ENCODE results near the gene REEP2. TPM values are rescaled to one million over a fixed set of nuclear protein-coding genes. Genes with fewer than 3 reads are reported as not detected.

The REEP2 gene
- total and polyA plus RNA-seq, 2 experiments from 2014 or later: 0.66 to 0.67 TPM

DNA sequence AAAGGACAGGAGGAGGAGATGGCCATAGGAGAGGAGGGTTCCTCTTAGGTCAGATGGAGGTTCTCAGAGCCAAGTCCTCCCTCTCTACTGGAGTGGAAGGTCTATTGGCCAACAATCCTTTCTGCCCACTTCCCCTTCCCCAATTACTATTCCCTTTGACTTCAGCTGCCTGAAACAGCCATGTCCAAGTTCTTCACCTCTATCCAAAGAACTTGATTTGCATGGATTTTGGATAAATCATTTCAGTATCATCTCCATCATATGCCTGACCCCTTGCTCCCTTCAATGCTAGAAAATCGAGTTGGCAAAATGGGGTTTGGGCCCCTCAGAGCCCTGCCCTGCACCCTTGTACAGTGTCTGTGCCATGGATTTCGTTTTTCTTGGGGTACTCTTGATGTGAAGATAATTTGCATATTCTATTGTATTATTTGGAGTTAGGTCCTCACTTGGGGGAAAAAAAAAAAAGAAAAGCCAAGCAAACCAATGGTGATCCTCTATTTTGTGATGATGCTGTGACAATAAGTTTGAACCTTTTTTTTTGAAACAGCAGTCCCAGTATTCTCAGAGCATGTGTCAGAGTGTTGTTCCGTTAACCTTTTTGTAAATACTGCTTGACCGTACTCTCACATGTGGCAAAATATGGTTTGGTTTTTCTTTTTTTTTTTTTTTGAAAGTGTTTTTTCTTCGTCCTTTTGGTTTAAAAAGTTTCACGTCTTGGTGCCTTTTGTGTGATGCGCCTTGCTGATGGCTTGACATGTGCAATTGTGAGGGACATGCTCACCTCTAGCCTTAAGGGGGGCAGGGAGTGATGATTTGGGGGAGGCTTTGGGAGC is 29.5 kb downstream of the REEP2 start:
- H4K20me1 ChIP-seq (ENCODE audit: insufficient read depth, poor library complexity, severe bottlenecking): peaks cover 25% of the 10 kb centered on the region
- no peaks in the 10 kb centered on the region for H3K9me2 ChIP-seq (replicated peaks; ENCODE audit: insufficient read depth)
- no peak overlapping the region for H3K4me3 ChIP-seq
- peak; percentile 50 for DNase-seq (ENCODE audit: low spot score)
- no peaks in the 10 kb centered on the region for H3K27me3 ChIP-seq
- no peak overlapping the region for H3K27ac ChIP-seq
- H2AFZ ChIP-seq: no peak overlapping the region
- no peaks in the 10 kb centered on the region for H3K9me3 ChIP-seq (ENCODE audit: low read depth)
- H3K4me2 ChIP-seq: peak overlapping the region; percentile 89
- no peaks in the 10 kb centered on the region for H3K79me2 ChIP-seq
- WGBS (ENCODE audit: low lambda C conversion rate, missing lambda C conversion rate): 87% methylated on average over 7 of the region's 7 CpGs
- peaks cover 2% of the 10 kb centered on the region for H3K4me1 ChIP-seq (ENCODE audit: insufficient read depth)
- no peak for TF ChIP-seq EZH2phosphoT487 (IDR thresholded peaks at IDR 0.05; ENCODE audit: low read depth, severe bottlenecking, unreplicated experiment)
- H3K36me3 ChIP-seq (replicated peaks; ENCODE audit: insufficient read depth, low read depth): no peaks in the 10 kb centered on the region

DNA sequence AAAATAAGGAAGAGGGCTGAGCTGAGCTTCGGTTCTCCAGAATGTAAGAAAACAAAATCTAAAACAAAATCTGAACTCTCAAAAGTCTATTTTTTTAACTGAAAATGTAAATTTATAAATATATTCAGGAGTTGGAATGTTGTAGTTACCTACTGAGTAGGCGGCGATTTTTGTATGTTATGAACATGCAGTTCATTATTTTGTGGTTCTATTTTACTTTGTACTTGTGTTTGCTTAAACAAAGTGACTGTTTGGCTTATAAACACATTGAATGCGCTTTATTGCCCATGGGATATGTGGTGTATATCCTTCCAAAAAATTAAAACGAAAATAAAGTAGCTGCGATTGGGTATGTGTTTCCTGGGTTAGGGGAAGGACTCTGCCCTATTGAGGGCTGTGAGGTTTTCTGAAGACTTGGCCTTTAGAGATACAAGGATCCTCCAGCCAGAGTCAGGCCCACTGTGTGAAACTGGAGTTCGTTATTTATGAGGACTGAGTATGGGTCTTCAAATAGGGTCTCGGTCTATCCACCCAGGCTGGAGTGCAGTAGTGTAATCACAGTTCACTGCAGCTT is 30.2 kb downstream of the REEP2 start:
- no peaks in the 10 kb centered on the region for H3K9me2 ChIP-seq (replicated peaks; ENCODE audit: insufficient read depth)
- no peak overlapping the region for H3K27ac ChIP-seq
- no peaks in the 10 kb centered on the region for H3K27me3 ChIP-seq
- TF ChIP-seq EZH2 (IDR thresholded peaks at IDR 0.05; ENCODE audit: borderline replicate concordance): no peak
- peak; percentile 80 for DNase-seq (ENCODE audit: low spot score)
- H3K4me3 ChIP-seq: no peak overlapping the region
- H3K4me1 ChIP-seq (ENCODE audit: insufficient read depth): no peaks in the 10 kb centered on the region
- WGBS (ENCODE audit: low lambda C conversion rate, missing lambda C conversion rate): 92% methylated on average over 8 of the region's 8 CpGs
- H3K4me2 ChIP-seq: no peak overlapping the region
- no peaks in the 10 kb centered on the region for H3K36me3 ChIP-seq (replicated peaks; ENCODE audit: insufficient read depth, low read depth)
- H4K20me1 ChIP-seq (ENCODE audit: insufficient read depth, poor library complexity, severe bottlenecking): peaks cover 25% of the 10 kb centered on the region
- H3K79me2 ChIP-seq: no peaks in the 10 kb centered on the region
- no peak overlapping the region for H2AFZ ChIP-seq
- no peaks in the 10 kb centered on the region for H3K9me3 ChIP-seq (ENCODE audit: low read depth)

DNA sequence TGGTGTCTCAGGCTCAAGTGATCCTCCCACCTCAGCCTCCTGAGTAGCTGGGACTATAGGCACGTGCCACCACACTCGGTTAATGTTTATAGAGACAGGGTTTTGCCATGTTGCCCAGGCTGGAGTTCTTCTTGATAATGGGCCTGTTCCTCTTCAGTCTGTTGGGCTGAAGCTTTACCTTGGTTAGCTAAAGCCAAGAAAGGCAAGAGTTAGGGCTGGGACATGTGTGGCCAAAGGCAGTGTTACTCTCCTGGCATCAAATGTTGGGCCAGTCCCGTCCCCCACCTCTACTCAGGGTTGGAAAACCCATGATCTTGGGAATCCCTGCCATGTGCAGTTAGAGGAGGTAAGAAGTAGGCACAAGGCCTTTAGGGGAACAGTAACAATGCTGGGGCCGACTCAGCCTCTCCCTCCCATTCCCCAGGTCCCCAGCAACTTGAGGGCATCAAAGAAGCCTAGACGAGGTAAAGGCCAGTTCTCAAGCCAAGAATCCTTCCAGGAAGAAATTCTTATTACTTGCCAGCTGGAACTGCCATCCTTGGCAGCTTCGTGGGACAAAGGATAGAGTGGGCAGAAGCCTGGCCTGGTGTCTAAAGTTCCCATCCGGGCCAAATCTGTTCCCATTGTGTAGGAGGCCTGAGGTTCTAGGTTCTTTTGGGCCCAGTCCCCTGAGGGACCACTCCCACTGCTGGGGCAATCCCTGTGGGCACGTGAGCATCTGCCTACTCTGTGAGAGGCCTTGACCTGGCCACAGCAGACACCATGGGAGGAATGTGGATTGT is 30.9 kb downstream of the REEP2 start:
- peak; percentile 81 for DNase-seq (ENCODE audit: low spot score)
- H2AFZ ChIP-seq: no peak overlapping the region
- H3K9me3 ChIP-seq (ENCODE audit: low read depth): no peaks in the 10 kb centered on the region
- H4K20me1 ChIP-seq (ENCODE audit: insufficient read depth, poor library complexity, severe bottlenecking): peaks cover 25% of the 10 kb centered on the region
- TF ChIP-seq EZH2phosphoT487 (IDR thresholded peaks at IDR 0.05; ENCODE audit: low read depth, severe bottlenecking, unreplicated experiment) (peak; percentile 2), EZH2 (IDR thresholded peaks at IDR 0.05; ENCODE audit: borderline replicate concordance) (no peak)
- no peak overlapping the region for H3K4me2 ChIP-seq
- H3K36me3 ChIP-seq (replicated peaks; ENCODE audit: insufficient read depth, low read depth): no peaks in the 10 kb centered on the region
- no peaks in the 10 kb centered on the region for H3K27me3 ChIP-seq
- H3K9me2 ChIP-seq (replicated peaks; ENCODE audit: insufficient read depth): no peaks in the 10 kb centered on the region
- H3K27ac ChIP-seq: no peak overlapping the region
- H3K79me2 ChIP-seq: no peaks in the 10 kb centered on the region
- H3K4me1 ChIP-seq (ENCODE audit: insufficient read depth): no peaks in the 10 kb centered on the region
- H3K4me3 ChIP-seq: no peak overlapping the region
- WGBS (ENCODE audit: low lambda C conversion rate, missing lambda C conversion rate): 85% methylated on average over 8 of the region's 8 CpGs

GRCh38 chr5:138470322-138471051 is 31.6 kb downstream of the REEP2 start:
- peak; percentile 78 for DNase-seq (ENCODE audit: low spot score)
- no peaks in the 10 kb centered on the region for H3K9me3 ChIP-seq (ENCODE audit: low read depth)
- no peak overlapping the region for H3K4me2 ChIP-seq
- H3K9me2 ChIP-seq (replicated peaks; ENCODE audit: insufficient read depth): no peaks in the 10 kb centered on the region
- TF ChIP-seq, protein P1, sequence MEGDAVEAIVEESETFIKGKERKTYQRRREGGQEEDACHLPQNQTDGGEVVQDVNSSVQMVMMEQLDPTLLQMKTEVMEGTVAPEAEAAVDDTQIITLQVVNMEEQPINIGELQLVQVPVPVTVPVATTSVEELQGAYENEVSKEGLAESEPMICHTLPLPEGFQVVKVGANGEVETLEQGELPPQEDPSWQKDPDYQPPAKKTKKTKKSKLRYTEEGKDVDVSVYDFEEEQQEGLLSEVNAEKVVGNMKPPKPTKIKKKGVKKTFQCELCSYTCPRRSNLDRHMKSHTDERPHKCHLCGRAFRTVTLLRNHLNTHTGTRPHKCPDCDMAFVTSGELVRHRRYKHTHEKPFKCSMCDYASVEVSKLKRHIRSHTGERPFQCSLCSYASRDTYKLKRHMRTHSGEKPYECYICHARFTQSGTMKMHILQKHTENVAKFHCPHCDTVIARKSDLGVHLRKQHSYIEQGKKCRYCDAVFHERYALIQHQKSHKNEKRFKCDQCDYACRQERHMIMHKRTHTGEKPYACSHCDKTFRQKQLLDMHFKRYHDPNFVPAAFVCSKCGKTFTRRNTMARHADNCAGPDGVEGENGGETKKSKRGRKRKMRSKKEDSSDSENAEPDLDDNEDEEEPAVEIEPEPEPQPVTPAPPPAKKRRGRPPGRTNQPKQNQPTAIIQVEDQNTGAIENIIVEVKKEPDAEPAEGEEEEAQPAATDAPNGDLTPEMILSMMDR (IDR thresholded peaks at IDR 0.05; ENCODE audit: poor library complexity): no peak
- no peak for TF ChIP-seq EZH2 (IDR thresholded peaks at IDR 0.05; ENCODE audit: borderline replicate concordance)
- no peaks in the 10 kb centered on the region for H3K27me3 ChIP-seq
- no peak overlapping the region for H3K4me3 ChIP-seq
- no peaks in the 10 kb centered on the region for H3K79me2 ChIP-seq
- WGBS (ENCODE audit: low lambda C conversion rate, missing lambda C conversion rate): 89% methylated on average over 3 of the region's 3 CpGs
- H3K36me3 ChIP-seq (replicated peaks; ENCODE audit: insufficient read depth, low read depth): no peaks in the 10 kb centered on the region
- no peak overlapping the region for H2AFZ ChIP-seq
- no peak overlapping the region for H3K27ac ChIP-seq
- no peaks in the 10 kb centered on the region for H3K4me1 ChIP-seq (ENCODE audit: insufficient read depth)
- peaks cover 25% of the 10 kb centered on the region for H4K20me1 ChIP-seq (ENCODE audit: insufficient read depth, poor library complexity, severe bottlenecking)
